Stimulated activated CD4-positive, alpha-beta T cell treated with anti-CD3 and anti-CD28 coated beads, TNF-alpha, amount 100 ng/mL, for 4 hours (primary cell): Measurements from ENCODE around the gene CFAP91.

Source experiments
- DNase-seq, 3 experiments: peaks; one replicate each; pipeline ENCODE4 v3.0.0-alpha.2; 2020; ENCODE audit warnings: low read depth in 3 of 3

CFAP91 gene

DNA sequence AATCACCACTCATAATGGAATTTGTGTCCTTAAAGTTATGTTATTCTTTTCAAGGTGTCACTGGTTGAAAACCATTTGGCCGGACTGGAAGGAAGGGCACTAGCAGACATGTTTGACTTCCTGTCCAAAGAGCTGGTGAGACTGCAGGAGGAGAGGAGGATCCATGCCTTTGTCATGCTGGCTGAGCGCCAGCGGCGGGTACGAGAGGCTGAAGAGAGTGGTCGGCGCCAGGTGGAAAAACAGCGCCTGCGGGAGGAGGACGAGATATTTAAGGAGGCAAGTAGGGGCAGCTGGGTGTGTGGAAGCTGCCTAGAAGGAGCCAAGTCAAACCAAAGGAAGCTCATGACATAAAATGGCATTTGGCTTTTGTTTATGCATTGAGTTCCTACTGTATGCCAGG lies 41.1 kb downstream of the CFAP91 start:
- no peak for DNase-seq

- DNase-seq, result no peak
Measured at GRCh38 chr3:119745942-119746341, 43.1 kb downstream of the CFAP91 start.

GRCh38 chr3:119746423-119746822 lies 43.6 kb downstream of the CFAP91 start:
- DNase-seq, result no peak

GRCh38 chr3:119747357-119747756 lies 44.5 kb downstream of the CFAP91 start:
- no peak for DNase-seq

DNA sequence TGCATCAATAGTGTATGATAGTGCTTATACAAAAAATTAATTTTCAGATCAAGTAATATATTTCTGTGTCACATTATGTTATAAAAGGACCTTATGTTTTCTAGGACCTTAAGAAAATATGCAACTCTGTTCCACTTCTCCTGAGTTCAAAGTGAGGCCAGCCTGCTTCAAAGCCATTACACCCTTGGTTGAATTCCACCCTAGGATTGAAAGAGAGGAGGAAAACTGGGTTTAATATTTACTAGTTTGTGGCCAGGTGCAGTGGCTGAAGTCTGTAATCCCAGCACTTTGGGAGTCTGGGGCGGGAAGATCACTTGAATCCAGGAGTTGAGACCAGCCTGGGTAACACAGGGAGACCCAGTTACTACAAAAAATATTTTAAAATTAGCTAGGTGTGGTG lies 46.2 kb downstream of the CFAP91 start:
- DNase-seq, result no peak

DNA sequence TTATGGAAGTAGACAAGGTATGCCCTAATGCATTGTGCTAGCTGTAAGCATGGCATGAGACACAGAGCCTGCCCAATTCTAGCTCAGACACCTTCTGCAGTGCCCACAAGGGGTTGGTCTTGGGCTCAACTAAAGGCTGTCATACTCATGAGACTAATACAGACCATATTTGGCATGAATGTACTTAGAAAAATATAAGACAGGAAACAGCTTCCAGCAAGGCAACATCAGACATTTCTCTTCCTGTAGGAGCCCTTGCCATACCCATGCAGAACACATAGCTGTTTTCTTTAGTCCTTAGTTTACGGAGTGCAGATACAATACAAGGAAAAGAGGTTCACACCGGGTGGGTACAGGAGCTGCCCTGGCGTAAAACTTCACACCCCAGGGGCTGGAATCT lies 48.6 kb downstream of the CFAP91 start:
- DNase-seq, result no peak
